NB4 (cell line): ENCODE data around the gene PDE4D.

Source experiments
- CTCF ChIP-seq: IDR thresholded peaks from one replicate; pipeline ENCODE4 v1.5.1; 2012; ENCODE audit warnings: low read depth, low read length
- MAX ChIP-seq: IDR thresholded peaks from 2 replicates; pipeline ENCODE4 v1.6.1; 2011; ENCODE audit warnings: low read depth, low read length
- POLR2A ChIP-seq: IDR thresholded peaks from 2 replicates; pipeline ENCODE4 v1.6.1; 2011; ENCODE audit warnings: mild to moderate bottlenecking; ENCODE audit not compliant: insufficient read length; ENCODE audit errors: extremely low read depth

GRCh38 chr5:59538750-59539121 lies 354.8 kb downstream of the PDE4D start:
- TF ChIP-seq MAX (no peak), CTCF (no peak), POLR2A (no peak)
